HepG2 (cell line): Measurements from ENCODE around the gene CALU. TPM values are rescaled to one million over a fixed set of nuclear protein-coding genes. Genes with fewer than 3 reads are reported as not detected.

ENCODE experiments used
- ATAC-seq: fragments of 200-7000 bp; cut with Tn5 transposase; 3 replicates; pipeline ENCODE4 v1.9.1; 2020; ENCODE audit warnings: mild to moderate bottlenecking, moderate library complexity
- BruUV-seq: library from RNA; stranded (reverse); fragments of 400-500 nt; replicated peaks from 2 replicates; lab custom pipeline; 2021; lab: Mats Ljungman, UMichigan
- CTCF ChIA-PET: fragments of 300-600 bp; formaldehyde crosslinking; extraction: SDS; loops from one replicate; lab custom pipeline; 2021; ENCODE audit warnings: low total read pairs, inconsistent platforms, low intra/inter-chr PET ratio; lab: Yijun Ruan, JAX
- POLR2A ChIA-PET: fragments of 350-600 bp; sonication (Branson Sonifier 250); formaldehyde crosslinking; loops from one replicate; lab custom pipeline; 2020; ENCODE audit warnings: antibody characterized with exemption, inconsistent platforms; lab: Yijun Ruan, JAX
- DNase-seq: peaks from one replicate; pipeline ENCODE4 v3.0.0-alpha.2; 2015; ENCODE audit warnings: low spot score
- FAIRE-seq: peaks from 3 replicates; lab custom pipeline; 2011; peaks lifted over from hg19 to GRCh38; lab: Jason Lieb, UNC
- H2AFZ ChIP-seq: one replicate; pipeline ENCODE4 v1.6.1; 2011; ENCODE audit warnings: low read length, inconsistent platforms
- H3K27ac ChIP-seq: fragments of 300-600 bp; 3 replicates; pipeline ENCODE4 v1.8.0; 2011; ENCODE audit warnings: mixed run types, mild to moderate bottlenecking, mixed read lengths, low read length, inconsistent platforms; ENCODE audit not compliant: insufficient read depth; ENCODE audit errors: extremely low read length
- H3K27me3 ChIP-seq, 2 experiments: fragments of 200-600 bp in 1 of 2; 2 replicates in 1 of 2; 3 replicates in 1 of 2; pipeline versions ENCODE4 v1.6.0 to v1.8.0; 2011; ENCODE audit warnings: low read length in 2 of 2, mild to moderate bottlenecking in 2 of 2, moderate library complexity in 2 of 2, inconsistent platforms in 1 of 2; ENCODE audit not compliant: insufficient read depth in 2 of 2, control insufficient read depth in 1 of 2
- H3K36me3 ChIP-seq, 2 experiments: fragments of 200-600 bp in 1 of 2; replicated peaks in 1 of 2; 2 replicates in 1 of 2; 3 replicates in 1 of 2; pipeline versions ENCODE4 v1.5.1 to v1.8.0; 2011; ENCODE audit warnings: low read length in 2 of 2, inconsistent platforms in 1 of 2; ENCODE audit not compliant: insufficient read depth in 2 of 2, control insufficient read depth in 1 of 2
- H3K4me1 ChIP-seq: 2 replicates; pipeline ENCODE4 v1.5.1; 2012; ENCODE audit warnings: low read length, inconsistent platforms; ENCODE audit not compliant: insufficient read depth
- H3K4me2 ChIP-seq: 2 replicates; pipeline ENCODE4 v1.6.0; 2011; ENCODE audit warnings: low read depth, low read length, inconsistent platforms
- H3K4me3 ChIP-seq, 3 experiments: fragments of 200-600 bp in 1 of 3; sonication (generic), shearing (Covaris generic) in 1 of 3; replicated peaks in 1 of 3; 2 replicates each; pipeline ENCODE4 v1.5.1; 2011 to 2016; ENCODE audit warnings: low read length in 3 of 3, inconsistent platforms in 2 of 3, low read depth in 2 of 3, mild to moderate bottlenecking in 2 of 3, control low read depth in 1 of 3, mixed read lengths in 1 of 3; ENCODE audit not compliant: insufficient read depth in 1 of 3
- H3K79me2 ChIP-seq: one replicate; pipeline ENCODE4 v1.6.1; 2011; ENCODE audit warnings: low read length, inconsistent platforms; ENCODE audit not compliant: insufficient read depth
- H3K9ac ChIP-seq: 2 replicates; pipeline ENCODE4 v1.6.0; 2011; ENCODE audit warnings: mild to moderate bottlenecking, low read depth, low read length, inconsistent platforms; ENCODE audit not compliant: insufficient read depth
- H3K9me3 ChIP-seq: 2 replicates; pipeline ENCODE4 v1.5.1; 2012; ENCODE audit warnings: mild to moderate bottlenecking, low read length
- H4K20me1 ChIP-seq: 2 replicates; pipeline ENCODE4 v1.6.0; 2011; ENCODE audit warnings: inconsistent platforms, mild to moderate bottlenecking, low read length, moderate library complexity; ENCODE audit not compliant: insufficient read depth
- CBFB ChIP-seq: sonication (generic); formaldehyde crosslinking; IDR thresholded peaks from 2 replicates; pipeline ENCODE4 v1.4.0; 2020; ENCODE audit warnings: missing genetic modification reagents
- CSRNP1 ChIP-seq: sonication (generic); formaldehyde crosslinking; IDR thresholded peaks from 2 replicates; pipeline ENCODE4 v1.8.1; 2023; ENCODE audit warnings: mild to moderate bottlenecking, missing genetic modification reagents
- HBP1 ChIP-seq: IDR thresholded peaks from 2 replicates; pipeline ENCODE4 v1.6.1; 2016; ENCODE audit warnings: low read depth, control low read depth
- HNRNPLL ChIP-seq: fragments of 200-400 bp; formaldehyde crosslinking; IDR thresholded peaks from 2 replicates; pipeline ENCODE4 v1.6.1; 2017; ENCODE audit warnings: mild to moderate bottlenecking, low read depth, low read length; ENCODE audit not compliant: poor library complexity, severe bottlenecking
- JUND ChIP-seq: sonication (generic); formaldehyde crosslinking; IDR thresholded peaks from 2 replicates; pipeline ENCODE4 v1.8.0; 2022; ENCODE audit warnings: mild to moderate bottlenecking, missing genetic modification reagents
- REPIN1 ChIP-seq: sonication (generic); formaldehyde crosslinking; IDR thresholded peaks from 2 replicates; pipeline ENCODE4 v1.8.0; 2022; ENCODE audit warnings: missing genetic modification reagents, low read depth, mild to moderate bottlenecking, borderline replicate concordance
- U2AF2 ChIP-seq: fragments of 200-400 bp; formaldehyde crosslinking; IDR thresholded peaks from 2 replicates; pipeline ENCODE4 v1.6.1; 2017; ENCODE audit warnings: low read depth, mild to moderate bottlenecking, low read length
- ZBTB25 ChIP-seq: IDR thresholded peaks from 2 replicates; pipeline ENCODE4 v1.6.1; 2018; ENCODE audit warnings: missing genetic modification reagents
- WGBS: methylation state at CpG from one replicate; pipeline ENCODE4 v1.1.6; 2017; ENCODE audit warnings: low lambda C conversion rate; 5-methylcytosine and 5-hydroxymethylcytosine counted together
- in situ Hi-C: cut with HindIII; loops from 2 replicates; pipeline ENCODE4 v1.10.0; 2017; ENCODE audit warnings: low pct_unique_long_range_greater_than_20kb; ENCODE audit not compliant: extremely low pct_ligation_motif_present
- intact Hi-C: fragments of 100-400 bp; cut with micrococcal nuclease; formaldehyde crosslinking; loops from one replicate; pipeline ENCODE4 v1.10.0; 2022; ENCODE audit not compliant: unreplicated experiment
- polyA plus RNA-seq, 8 experiments: library from polyadenylated mRNA; depleted of rRNA in 3 of 8; stranded (reverse) in 7 of 8; unstranded in 1 of 8; fragments of >200 nt; fragmentation: Illumina TruSeq in 4 of 8; extraction: Trizol in 4 of 8; gene quantifications; 2 replicates each; pipeline versions ENCODE4 v1.2.1 to v1.2.3, GENCODE V29; 2011 to 2016; ENCODE audit warnings: low read depth in 4 of 8, missing spikeins in 1 of 8, mixed read lengths in 1 of 8; ENCODE audit not compliant: insufficient read depth in 1 of 8
- total RNA-seq, 5 experiments: library from RNA; depleted of rRNA; stranded (reverse); fragments of >200 nt; fragmentation: Illumina TruSeq; extraction: Trizol; gene quantifications; 2 replicates each; pipeline ENCODE4 v1.2.3, GENCODE V29; 2016; ENCODE audit warnings: low read depth in 1 of 5

CALU gene
- total and polyA plus RNA-seq, 2 of the 13 experiments (the other 11 are each of a cell fraction or from before 2014, with no cell fraction given) = 198 to 252 TPM

GRCh38 chr7:128781851-128782250, 42.7 kb downstream of the CALU start:
- Histone ChIP-seq H2AFZ (no peak overlapping the region), H3K4me2 (no peak overlapping the region), H3K4me1 (peaks cover 26% of the 10 kb centered on the region), H3K9me3 (no peaks in the 10 kb centered on the region), H3K27ac (no peak overlapping the region), H4K20me1 (no peaks in the 10 kb centered on the region), H3K4me3 (no peak overlapping the region), H3K27me3 (no peaks in the 10 kb centered on the region), H3K79me2 (no peaks in the 10 kb centered on the region), H3K36me3 (no peaks in the 10 kb centered on the region), H3K9ac (no peak overlapping the region)
- DNase-seq (no peak), ATAC-seq (no peak), FAIRE-seq (no peak)
- BruUV-seq = no TSS peak
- no peak for TF ChIP-seq CBFB (CRISPR knock-in tag)
- no peak for TF ChIP-seq JUND (CRISPR knock-in tag)
- in situ Hi-C loops (no loop called here), intact Hi-C loops (loop anchor here (10.0 kb wide), 1 partner anchor 83 kb away; the partner anchor contains the start of gene ATP6V1F)
- WGBS = 67% methylated on average over 3 of the region's 3 CpGs
- CTCF ChIA-PET = no interaction called here
- POLR2A ChIA-PET = no interaction called here

GRCh38 chr7:128783143-128783861, 44.1 kb downstream of the CALU start:
- Histone ChIP-seq H3K9ac (no peak overlapping the region), H4K20me1 (no peaks in the 10 kb centered on the region), H3K4me2 (peak overlapping the region; percentile 68), H3K9me3 (no peaks in the 10 kb centered on the region), H3K4me3 (peak overlapping the region in 2 of 3 experiments; percentile 50 to 51; a peak in 4 of 6 replicates), H3K27ac (no peak overlapping the region), H3K79me2 (no peaks in the 10 kb centered on the region), H3K4me1 (peaks cover 15% of the 10 kb centered on the region), H2AFZ (no peak overlapping the region), H3K27me3 (no peaks in the 10 kb centered on the region), H3K36me3 (no peaks in the 10 kb centered on the region)
- WGBS = 13% methylated on average over 13 of the region's 15 CpGs
- FAIRE-seq = peak; percentile 28
- ChIA-PET CTCF (no interaction called here), POLR2A (interaction anchor here (1.7 kb wide), 1 partner anchor 44 kb away, joined by 5 read pairs; the partner anchor contains the start of gene CALU)
- peak; percentile 82 for ATAC-seq
- no TSS peak for BruUV-seq
- intact Hi-C loops = loop anchor here (10.0 kb wide), 1 partner anchor 81 kb away; the partner anchor contains the start of gene ATP6V1F
- peak; percentile 61 for DNase-seq
- in situ Hi-C loops = no loop called here
- TF ChIP-seq U2AF2 (no peak), ZBTB25 (CRISPR knock-in tag) (no peak), HBP1 (CRISPR knock-in tag) (no peak), HNRNPLL (peak; percentile 63), CSRNP1 (CRISPR knock-in tag) (no peak), REPIN1 (CRISPR knock-in tag) (no peak)
